MCF 10A (cell line): ENCODE data around the gene CEP112. TPM values are rescaled to one million over a fixed set of nuclear protein-coding genes. Genes with fewer than 3 reads are reported as not detected.

ENCODE experiments used
- BruUV-seq: library from RNA; stranded (reverse); fragments of 400-500 nt; replicated peaks from 2 replicates; lab custom pipeline; 2021; lab: Mats Ljungman, UMichigan
- CTCF ChIA-PET: fragments of 300-600 bp; sonication (Branson Sonifier 250); formaldehyde crosslinking; extraction: SDS; loops from one replicate; lab custom pipeline; 2021; ENCODE audit warnings: antibody characterized with exemption, inconsistent platforms; lab: Yijun Ruan, JAX
- POLR2A ChIA-PET: fragments of 300-600, 350-650 bp; sonication (Branson Sonifier 250); formaldehyde crosslinking; extraction: SDS; loops from one replicate; lab custom pipeline; 2020; ENCODE audit warnings: antibody characterized with exemption, inconsistent platforms; lab: Yijun Ruan, JAX
- DNase-seq: peaks from one replicate; pipeline ENCODE4 v3.0.0-alpha.2; 2018; ENCODE audit not compliant: unreplicated experiment
- H3K27ac Mint-ChIP-seq: one replicate; pipeline ENCODE4 v1.8.0; 2022; ENCODE audit warnings: mild to moderate bottlenecking, low read depth, mixed read lengths; ENCODE audit not compliant: unreplicated experiment
- H3K27me3 Mint-ChIP-seq: one replicate; pipeline ENCODE4 v1.8.0; 2022; ENCODE audit warnings: mixed read lengths; ENCODE audit not compliant: insufficient read depth, unreplicated experiment
- H3K36me3 Mint-ChIP-seq: one replicate; pipeline ENCODE4 v1.8.0; 2022; ENCODE audit warnings: mild to moderate bottlenecking, moderate library complexity, mixed read lengths; ENCODE audit not compliant: insufficient read depth, unreplicated experiment
- H3K4me1 Mint-ChIP-seq: one replicate; pipeline ENCODE4 v1.8.0; 2022; ENCODE audit warnings: mixed read lengths; ENCODE audit not compliant: insufficient read depth, unreplicated experiment
- H3K4me3 Mint-ChIP-seq: one replicate; pipeline ENCODE4 v1.8.0; 2022; ENCODE audit warnings: mild to moderate bottlenecking, moderate library complexity, mixed read lengths; ENCODE audit not compliant: unreplicated experiment
- H3K9me3 Mint-ChIP-seq: one replicate; pipeline ENCODE4 v1.8.0; 2022; ENCODE audit warnings: mixed read lengths; ENCODE audit not compliant: unreplicated experiment
- CTCF ChIP-seq: fragments of 200-600 bp; IDR thresholded peaks from one replicate; pipeline ENCODE4 v1.8.0; 2022; ENCODE audit warnings: antibody characterized with exemption, mild to moderate bottlenecking; ENCODE audit not compliant: unreplicated experiment
- intact Hi-C: fragments of 100-400 bp; cut with micrococcal nuclease; formaldehyde crosslinking; loops from 2 replicates; pipeline ENCODE4 v1.14.1; 2022
- total RNA-seq: library from RNA; stranded (reverse); gene quantifications from 2 replicates; pipeline ENCODE4 v1.2.3, GENCODE V29; 2022

Gene CEP112
- total RNA-seq, 1 experiment from 2014 or later: 8.1 TPM

- TF ChIP-seq CTCF: no peak
- CTCF ChIA-PET: interaction anchor here (0.6 kb wide), 1 partner anchor 954 kb away, joined by 4 read pairs; no protein-coding TSS in a partner anchor
- Mint-ChIP-seq H3K27ac (no peak overlapping the region), H3K36me3 (no peaks in the 10 kb centered on the region), H3K9me3 (peaks cover 13% of the 10 kb centered on the region), H3K27me3 (no peaks in the 10 kb centered on the region), H3K4me3 (no peak overlapping the region), H3K4me1 (no peaks in the 10 kb centered on the region)
- POLR2A ChIA-PET: interaction anchor here (0.7 to 0.8 kb wide), 2 partner anchors 16 to 710 kb away, joined by 4 to 5 read pairs; no protein-coding TSS in a partner anchor
- DNase-seq: no peak
- intact Hi-C loops: no loop called here
- BruUV-seq: no TSS peak
Measured at GRCh38 chr17:65952015-65952414, 239.9 kb downstream of the CEP112 start.

GRCh38 chr17:65947831-65948230, 244.1 kb downstream of the CEP112 start:
- Mint-ChIP-seq H3K27ac (no peak overlapping the region), H3K27me3 (no peaks in the 10 kb centered on the region), H3K9me3 (no peaks in the 10 kb centered on the region), H3K4me3 (no peak overlapping the region), H3K36me3 (peaks cover 4% of the 10 kb centered on the region), H3K4me1 (no peaks in the 10 kb centered on the region)
- no TSS peak for BruUV-seq
- CTCF ChIA-PET: interaction anchor here (0.7 kb wide), 1 partner anchor 678 kb away, joined by 3 read pairs; no protein-coding TSS in a partner anchor
- TF ChIP-seq CTCF: no peak
- DNase-seq: no peak
- intact Hi-C loops: no loop called here
- POLR2A ChIA-PET: no interaction called here

GRCh38 chr17:65942592-65942991, 249.3 kb downstream of the CEP112 start:
- Mint-ChIP-seq H3K27me3 (no peaks in the 10 kb centered on the region), H3K9me3 (no peaks in the 10 kb centered on the region), H3K36me3 (peaks cover 4% of the 10 kb centered on the region), H3K4me3 (no peak overlapping the region), H3K4me1 (no peaks in the 10 kb centered on the region), H3K27ac (no peak overlapping the region)
- ChIA-PET CTCF (interaction anchor here (0.6 to 1.6 kb wide), 4 partner anchors 21 to 648 kb away, joined by 3 to 6 read pairs (median 4); no protein-coding TSS in a partner anchor), POLR2A (interaction anchor here (0.6 kb wide), 2 partner anchors 153 to 419 kb away, joined by 3 to 4 read pairs; no protein-coding TSS in a partner anchor)
- no TSS peak for BruUV-seq
- TF ChIP-seq CTCF: no peak
- intact Hi-C loops: no loop called here
- no peak for DNase-seq

GRCh38 chr17:65941356-65941899, 250.5 kb downstream of the CEP112 start:
- no peak overlapping the region for H3K4me3 Mint-ChIP-seq
- intact Hi-C loops: no loop called here
- H3K27me3 Mint-ChIP-seq: no peaks in the 10 kb centered on the region
- no peak for TF ChIP-seq CTCF
- ChIA-PET POLR2A (no interaction called here), CTCF (interaction anchor here (0.6 to 1.6 kb wide), 2 partner anchors 259 to 647 kb away, joined by 3 to 5 read pairs; no protein-coding TSS in a partner anchor)
- no peaks in the 10 kb centered on the region for H3K4me1 Mint-ChIP-seq
- no peak overlapping the region for H3K27ac Mint-ChIP-seq
- BruUV-seq: no TSS peak
- H3K36me3 Mint-ChIP-seq: peaks cover 4% of the 10 kb centered on the region
- no peak for DNase-seq
- no peaks in the 10 kb centered on the region for H3K9me3 Mint-ChIP-seq
